OCI-LY7 (cell line): ENCODE data around the gene PARD6G.

Source experiments
- EZH2phosphoT487 ChIP-seq: fragments of 200-600 bp; sonication (generic); IDR thresholded peaks from 2 replicates; pipeline ENCODE4 v1.6.1; 2018; ENCODE audit warnings: low read depth, borderline replicate concordance, mild to moderate bottlenecking, mixed run types, antibody characterized with exemption, low read length, moderate library complexity, mixed read lengths
- TF ChIP-seq, protein P1 (sequence below): fragments of 200-600 bp; sonication (generic); conservative IDR thresholded peaks from 2 replicates; pipeline ENCODE4 v1.5.1; 2014; ENCODE audit warnings: mild to moderate bottlenecking, antibody characterized with exemption, low read length, moderate library complexity, mixed read lengths

DNA sequence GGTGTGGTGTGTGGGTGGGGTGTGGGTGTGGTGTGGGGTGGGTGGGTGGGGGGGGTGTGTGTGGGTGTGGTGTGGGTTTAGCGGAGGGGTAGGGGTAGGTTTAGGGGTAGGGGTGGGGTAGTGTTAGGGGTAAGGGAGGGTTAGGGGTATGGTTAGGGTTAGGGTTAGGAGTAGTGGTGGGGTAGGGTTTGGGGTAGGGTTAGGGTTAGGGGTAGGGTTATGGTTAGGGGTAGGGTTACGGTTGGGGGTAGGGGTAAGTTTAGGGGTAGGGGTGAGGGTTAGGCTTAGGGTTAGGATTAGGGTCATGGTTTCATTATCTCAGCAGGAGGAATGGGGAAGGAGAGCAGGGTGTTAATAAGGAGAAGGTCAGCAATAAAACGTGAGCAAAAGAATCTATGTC lies 11.3 kb upstream of the PARD6G start:
- TF ChIP-seq, protein P1, sequence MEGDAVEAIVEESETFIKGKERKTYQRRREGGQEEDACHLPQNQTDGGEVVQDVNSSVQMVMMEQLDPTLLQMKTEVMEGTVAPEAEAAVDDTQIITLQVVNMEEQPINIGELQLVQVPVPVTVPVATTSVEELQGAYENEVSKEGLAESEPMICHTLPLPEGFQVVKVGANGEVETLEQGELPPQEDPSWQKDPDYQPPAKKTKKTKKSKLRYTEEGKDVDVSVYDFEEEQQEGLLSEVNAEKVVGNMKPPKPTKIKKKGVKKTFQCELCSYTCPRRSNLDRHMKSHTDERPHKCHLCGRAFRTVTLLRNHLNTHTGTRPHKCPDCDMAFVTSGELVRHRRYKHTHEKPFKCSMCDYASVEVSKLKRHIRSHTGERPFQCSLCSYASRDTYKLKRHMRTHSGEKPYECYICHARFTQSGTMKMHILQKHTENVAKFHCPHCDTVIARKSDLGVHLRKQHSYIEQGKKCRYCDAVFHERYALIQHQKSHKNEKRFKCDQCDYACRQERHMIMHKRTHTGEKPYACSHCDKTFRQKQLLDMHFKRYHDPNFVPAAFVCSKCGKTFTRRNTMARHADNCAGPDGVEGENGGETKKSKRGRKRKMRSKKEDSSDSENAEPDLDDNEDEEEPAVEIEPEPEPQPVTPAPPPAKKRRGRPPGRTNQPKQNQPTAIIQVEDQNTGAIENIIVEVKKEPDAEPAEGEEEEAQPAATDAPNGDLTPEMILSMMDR = no peak
- TF ChIP-seq EZH2phosphoT487 = no peak
